ENCODE data around the gene FER1L5.

FER1L5 gene

GRCh38 chr2:96698221-96698861, 55.8 kb downstream of the FER1L5 start:
- DNase-seq (ENCODE audit: low read depth): no peak
- H3K4me3 ChIP-seq (ENCODE audit: low read length): no peak overlapping the region
- TF ChIP-seq CTCF (conservative IDR thresholded peaks at IDR 0.05; ENCODE audit: low read depth, low read length): no peak

- no peak for DNase-seq (ENCODE audit: low read depth)
- no peak overlapping the region for H3K4me3 ChIP-seq (ENCODE audit: low read length)
- TF ChIP-seq CTCF (conservative IDR thresholded peaks at IDR 0.05; ENCODE audit: low read depth, low read length): no peak
These were observed 56.5 kb downstream of the FER1L5 start for GRCh38 chr2:96699021-96699420.

GRCh38 chr2:96699621-96700020, 57.1 kb downstream of the FER1L5 start:
- no peak for TF ChIP-seq CTCF (conservative IDR thresholded peaks at IDR 0.05; ENCODE audit: low read depth, low read length)
- DNase-seq (ENCODE audit: low read depth): no peak
- H3K4me3 ChIP-seq (ENCODE audit: low read length): no peak overlapping the region

GRCh38 chr2:96700086-96700485, 57.5 kb downstream of the FER1L5 start:
- H3K4me3 ChIP-seq (ENCODE audit: low read length): no peak overlapping the region
- no peak for DNase-seq (ENCODE audit: low read depth)
- TF ChIP-seq CTCF (conservative IDR thresholded peaks at IDR 0.05; ENCODE audit: low read depth, low read length): no peak

- DNase-seq (ENCODE audit: low read depth): no peak
- TF ChIP-seq CTCF (conservative IDR thresholded peaks at IDR 0.05; ENCODE audit: low read depth, low read length): no peak
- H3K4me3 ChIP-seq (ENCODE audit: low read length): no peak overlapping the region
These were observed 59.1 kb downstream of the FER1L5 start for GRCh38 chr2:96701636-96702035.

GRCh38 chr2:96702098-96702785, 59.7 kb downstream of the FER1L5 start:
- DNase-seq (ENCODE audit: low read depth): no peak
- H3K4me3 ChIP-seq (ENCODE audit: low read length): no peak overlapping the region
- no peak for TF ChIP-seq CTCF (conservative IDR thresholded peaks at IDR 0.05; ENCODE audit: low read depth, low read length)

All from retinal pigment epithelial cell (primary cell).